Calu3 (cell line): ENCODE data around the gene FKBP7. TPM values are rescaled to one million over a fixed set of nuclear protein-coding genes. Genes with fewer than 3 reads are reported as not detected.

ENCODE experiments used
- BruUV-seq: library from RNA; stranded (reverse); fragments of 400-500 nt; replicated peaks from 2 replicates; lab custom pipeline; 2021; lab: Mats Ljungman, UMichigan
- CTCF ChIA-PET: fragments of 300-600 bp; sonication (Branson Sonifier 250); formaldehyde crosslinking; loops from one replicate; lab custom pipeline; 2022; ENCODE audit warnings: antibody characterized with exemption; lab: Charles Lee
- DNase-seq: peaks from one replicate; pipeline ENCODE4 v3.0.0; 2022
- H3K27ac Mint-ChIP-seq: one replicate; pipeline ENCODE4 v1.8.0; 2022; ENCODE audit warnings: mixed read lengths; ENCODE audit not compliant: unreplicated experiment
- H3K27me3 Mint-ChIP-seq: one replicate; pipeline ENCODE4 v1.8.0; 2022; ENCODE audit warnings: mixed read lengths; ENCODE audit not compliant: unreplicated experiment
- H3K36me3 Mint-ChIP-seq: one replicate; pipeline ENCODE4 v1.8.0; 2022; ENCODE audit warnings: mild to moderate bottlenecking, moderate library complexity, mixed read lengths; ENCODE audit not compliant: insufficient read depth, unreplicated experiment
- H3K4me1 Mint-ChIP-seq: one replicate; pipeline ENCODE4 v1.8.0; 2022; ENCODE audit warnings: mild to moderate bottlenecking, low read depth, mixed read lengths; ENCODE audit not compliant: unreplicated experiment
- H3K4me3 Mint-ChIP-seq: one replicate; pipeline ENCODE4 v1.8.0; 2022; ENCODE audit warnings: mild to moderate bottlenecking, low read depth, moderate library complexity, mixed read lengths; ENCODE audit not compliant: unreplicated experiment
- H3K9me3 Mint-ChIP-seq: one replicate; pipeline ENCODE4 v1.8.0; 2022; ENCODE audit warnings: low read depth, mixed read lengths; ENCODE audit not compliant: unreplicated experiment
- CTCF ChIP-seq: fragments of 200-600 bp; IDR thresholded peaks from one replicate; pipeline ENCODE4 v1.8.0; 2022; ENCODE audit warnings: antibody characterized with exemption; ENCODE audit not compliant: unreplicated experiment
- intact Hi-C: fragments of 100-400 bp; cut with micrococcal nuclease; formaldehyde crosslinking; loops from one replicate; pipeline ENCODE4 v1.10.0; 2022; ENCODE audit not compliant: unreplicated experiment
- total RNA-seq: library from RNA; stranded (reverse); gene quantifications from 2 replicates; pipeline ENCODE4 v1.2.3, GENCODE V29; 2022

FKBP7 gene
- total RNA-seq, 1 experiment from 2014 or later, result 8.9 TPM

GRCh38 chr2:178485356-178485755 is 7.0 kb upstream of the FKBP7 start:
- no peaks in the 10 kb centered on the region for H3K27me3 Mint-ChIP-seq
- H3K9me3 Mint-ChIP-seq, result no peaks in the 10 kb centered on the region
- H3K4me3 Mint-ChIP-seq, result no peak overlapping the region
- no peak overlapping the region for H3K27ac Mint-ChIP-seq
- intact Hi-C loops, result no loop called here
- no peak for TF ChIP-seq CTCF
- no peak for DNase-seq
- CTCF ChIA-PET, result no interaction called here
- BruUV-seq, result no TSS peak
- peaks cover 22% of the 10 kb centered on the region for H3K36me3 Mint-ChIP-seq
- H3K4me1 Mint-ChIP-seq, result peaks cover 25% of the 10 kb centered on the region

GRCh38 chr2:178484245-178485041 is 6.0 kb upstream of the FKBP7 start:
- no peaks in the 10 kb centered on the region for H3K9me3 Mint-ChIP-seq
- H3K4me1 Mint-ChIP-seq, result peaks cover 29% of the 10 kb centered on the region
- no TSS peak for BruUV-seq
- H3K27me3 Mint-ChIP-seq, result no peaks in the 10 kb centered on the region
- CTCF ChIA-PET, result interaction anchor here (0.6 kb wide), 1 partner anchor 1844 kb away, joined by 3 read pairs; no protein-coding TSS in a partner anchor
- DNase-seq, result peak; percentile 50
- no peak overlapping the region for H3K4me3 Mint-ChIP-seq
- no peak for TF ChIP-seq CTCF
- intact Hi-C loops, result no loop called here
- peaks cover 31% of the 10 kb centered on the region for H3K36me3 Mint-ChIP-seq
- peak overlapping the region; percentile 52 for H3K27ac Mint-ChIP-seq

- H3K27me3 Mint-ChIP-seq, result no peaks in the 10 kb centered on the region
- TF ChIP-seq CTCF, result no peak
- no peaks in the 10 kb centered on the region for H3K9me3 Mint-ChIP-seq
- H3K27ac Mint-ChIP-seq, result no peak overlapping the region
- no peak for DNase-seq
- intact Hi-C loops, result no loop called here
- CTCF ChIA-PET, result interaction anchor here (0.6 to 0.7 kb wide), 2 partner anchors 40 to 122 kb away, joined by 4 to 5 read pairs; no protein-coding TSS in a partner anchor
- H3K4me1 Mint-ChIP-seq, result peaks cover 33% of the 10 kb centered on the region
- BruUV-seq, result no TSS peak
- peaks cover 50% of the 10 kb centered on the region for H3K36me3 Mint-ChIP-seq
- peak overlapping the region; percentile 94 for H3K4me3 Mint-ChIP-seq
These were observed 4.0 kb upstream of the FKBP7 start for GRCh38 chr2:178482437-178482836.

GRCh38 chr2:178480227-178481181 is 2.1 kb upstream of the FKBP7 start, which contains the start of gene PLEKHA3:
TSS of gene PLEKHA3 (plus strand) at chr2:178480457. CDS start at chr2:178480870, 413 bp downstream.
- Mint-ChIP-seq H3K4me3 (peak within 1 kb of the TSS; percentile 94), H3K27me3 (no peaks in the 10 kb centered on the region), H3K27ac (peak within 1 kb of the TSS; percentile 89), H3K9me3 (no peaks in the 10 kb centered on the region), H3K36me3 (peaks cover 44% of the 10 kb centered on the region), H3K4me1 (peaks cover 33% of the 10 kb centered on the region)
- BruUV-seq, result no TSS peak
- peak; percentile 97 for DNase-seq
- intact Hi-C loops, result no loop called here
- no peak for TF ChIP-seq CTCF
- CTCF ChIA-PET, result interaction anchor here (0.6 kb wide), 1 partner anchor 43 kb away, joined by 3 read pairs; no protein-coding TSS in a partner anchor
